Activated naive CD4-positive, alpha-beta T cell treated with anti-CD3 and anti-CD28 coated beads, Interleukin-2, amount 50 U/mL, for 72 hours (primary cell): Measurements from ENCODE around the gene NPR2. TPM values are rescaled to one million over a fixed set of nuclear protein-coding genes. Genes with fewer than 3 reads are reported as not detected.

Experiments used
- ATAC-seq, 2 donors: fragments of 150-1000 bp; cut with Tn5 transposase; 2 replicates each; pipeline ENCODE4 v1.10.0; 2021; ENCODE audit warnings: mild to moderate bottlenecking in 2 of 2, moderate library complexity in 2 of 2
- DNase-seq, 2 donors: peaks; one replicate each; pipeline ENCODE4 v3.0.0; 2021 to 2022; ENCODE audit warnings: low spot score in 2 of 2
- H3K27ac Mint-ChIP-seq, 2 donors: one replicate each; pipeline ENCODE4 v1.8.0; 2022; ENCODE audit warnings: mild to moderate bottlenecking in 2 of 2, mixed read lengths in 2 of 2
- H3K36me3 Mint-ChIP-seq, 2 donors: one replicate each; pipeline ENCODE4 v1.8.0; 2022; ENCODE audit warnings: mixed read lengths in 2 of 2
- H3K9me3 Mint-ChIP-seq, 2 donors: one replicate each; pipeline ENCODE4 v1.8.0; 2022; ENCODE audit warnings: mixed read lengths in 2 of 2
- total RNA-seq, 2 donors: library from RNA; stranded (reverse); gene quantifications; one replicate each; pipeline ENCODE4 v1.2.3, GENCODE V29; 2022

NPR2 gene
- total RNA-seq, 2 donors from 2014 or later = 6.8 to 16.2 TPM

DNA sequence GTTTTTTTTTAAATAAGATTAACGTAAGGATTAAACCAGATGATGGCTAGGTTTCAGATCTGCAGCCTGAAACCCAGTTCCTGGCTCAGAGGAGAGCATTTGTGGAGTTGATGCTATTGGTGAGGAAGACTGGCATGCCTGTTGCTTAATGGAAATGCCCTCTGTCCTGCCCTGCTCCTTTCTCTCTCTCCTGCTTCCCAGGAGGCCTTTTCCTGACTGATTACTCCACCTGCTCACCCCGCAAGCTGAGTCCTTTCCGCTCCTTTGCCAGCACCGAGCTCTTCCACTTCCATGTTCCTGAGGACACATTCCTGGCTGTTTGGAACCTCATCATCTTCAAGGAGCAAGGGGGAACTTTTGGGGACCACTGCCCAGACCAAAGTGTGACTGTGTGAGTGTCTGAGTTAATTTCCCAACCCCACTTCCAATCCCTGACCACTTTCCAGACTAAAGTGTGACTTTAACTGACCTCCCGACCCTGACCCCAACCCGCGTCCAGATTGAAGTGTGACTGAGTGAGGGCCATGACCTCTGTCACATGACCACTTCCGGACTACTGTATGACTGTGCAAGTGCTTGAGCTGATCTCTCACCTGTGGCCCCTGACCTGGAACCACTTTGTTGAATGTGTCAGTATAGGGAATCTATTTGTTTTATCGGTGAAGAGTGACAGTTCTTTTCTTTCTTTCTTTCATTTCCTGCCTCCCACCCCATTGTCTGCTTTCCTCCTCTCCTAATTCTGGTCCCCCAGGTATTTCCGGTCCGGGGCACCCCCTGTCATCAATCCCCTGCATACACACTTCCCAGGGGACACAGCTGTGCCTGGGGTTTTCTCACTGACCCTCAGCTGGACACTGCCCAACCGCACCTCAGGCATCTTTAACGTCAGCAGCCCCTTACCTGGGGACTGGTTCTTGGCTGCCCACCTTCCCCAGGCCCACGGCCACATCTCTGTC is 43.1 kb downstream of the NPR2 start:
- Mint-ChIP-seq H3K27ac (no peak overlapping the region), H3K9me3 (no peaks in the 10 kb centered on the region), H3K36me3 (no peaks in the 10 kb centered on the region)
- ATAC-seq = no peak
- DNase-seq = no peak

GRCh38 chr9:35835216-35835632 is 43.8 kb downstream of the NPR2 start:
- Mint-ChIP-seq H3K27ac (no peak overlapping the region), H3K9me3 (no peaks in the 10 kb centered on the region), H3K36me3 (no peaks in the 10 kb centered on the region)
- no peak for DNase-seq
- ATAC-seq = peak in 1 of 2 donors; percentile 38

DNA sequence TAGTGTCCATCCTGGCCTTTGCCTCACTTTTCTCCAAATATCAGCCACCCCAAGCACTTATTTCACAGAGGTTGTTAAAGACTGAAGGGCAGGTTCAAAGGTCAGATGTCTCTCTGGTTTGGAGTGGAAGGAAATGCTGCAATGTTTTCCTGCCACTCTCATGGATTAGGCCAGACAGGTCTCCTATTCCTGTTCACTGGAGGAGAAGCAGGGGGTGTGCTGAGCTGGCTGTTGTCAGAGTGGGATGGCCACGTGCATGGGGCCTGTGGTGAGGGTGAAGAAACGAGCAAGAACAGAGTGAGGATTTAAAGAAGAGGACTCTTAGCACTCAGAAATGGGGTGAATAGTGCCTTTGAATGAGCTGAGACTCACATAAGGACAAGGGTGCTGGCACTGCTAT is 44.4 kb downstream of the NPR2 start:
- ATAC-seq (no peak), DNase-seq (no peak)
- Mint-ChIP-seq H3K36me3 (no peaks in the 10 kb centered on the region), H3K9me3 (no peaks in the 10 kb centered on the region), H3K27ac (peak overlapping the region in 1 of 2 donors; percentile 6)

- no peak overlapping the region for H3K27ac Mint-ChIP-seq
- no peak for ATAC-seq
- no peaks in the 10 kb centered on the region for H3K9me3 Mint-ChIP-seq
Observed at GRCh38 chr9:35836595-35836994, 45.2 kb downstream of the NPR2 start.

DNA sequence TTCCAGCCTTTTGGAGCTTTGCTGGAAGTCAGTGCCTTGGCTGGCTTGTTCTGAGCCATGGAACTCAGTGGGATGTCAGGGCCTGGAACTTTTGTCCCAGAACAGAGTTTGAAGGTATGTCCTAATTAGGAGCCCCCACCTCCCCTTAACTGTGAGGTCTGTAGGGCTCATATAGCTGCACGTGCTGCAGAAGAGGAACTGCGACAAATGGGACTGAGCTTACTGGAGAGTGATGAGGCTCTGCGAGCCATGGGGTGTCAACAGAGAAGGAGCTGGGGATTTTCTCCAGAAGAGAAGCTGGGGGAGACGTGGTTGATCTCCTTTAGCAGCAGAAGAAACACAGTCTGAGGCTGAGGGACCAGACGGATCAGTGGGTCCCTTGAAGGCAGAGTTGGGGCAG is 48.5 kb downstream of the NPR2 start:
- no peak for ATAC-seq
- DNase-seq = no peak
- Mint-ChIP-seq H3K27ac (no peak overlapping the region), H3K36me3 (no peaks in the 10 kb centered on the region), H3K9me3 (no peaks in the 10 kb centered on the region)

More at GRCh38 chr9:35836595-35836994, 45.2 kb downstream of the NPR2 start:
- no peak for DNase-seq
- no peaks in the 10 kb centered on the region for H3K36me3 Mint-ChIP-seq

DNA sequence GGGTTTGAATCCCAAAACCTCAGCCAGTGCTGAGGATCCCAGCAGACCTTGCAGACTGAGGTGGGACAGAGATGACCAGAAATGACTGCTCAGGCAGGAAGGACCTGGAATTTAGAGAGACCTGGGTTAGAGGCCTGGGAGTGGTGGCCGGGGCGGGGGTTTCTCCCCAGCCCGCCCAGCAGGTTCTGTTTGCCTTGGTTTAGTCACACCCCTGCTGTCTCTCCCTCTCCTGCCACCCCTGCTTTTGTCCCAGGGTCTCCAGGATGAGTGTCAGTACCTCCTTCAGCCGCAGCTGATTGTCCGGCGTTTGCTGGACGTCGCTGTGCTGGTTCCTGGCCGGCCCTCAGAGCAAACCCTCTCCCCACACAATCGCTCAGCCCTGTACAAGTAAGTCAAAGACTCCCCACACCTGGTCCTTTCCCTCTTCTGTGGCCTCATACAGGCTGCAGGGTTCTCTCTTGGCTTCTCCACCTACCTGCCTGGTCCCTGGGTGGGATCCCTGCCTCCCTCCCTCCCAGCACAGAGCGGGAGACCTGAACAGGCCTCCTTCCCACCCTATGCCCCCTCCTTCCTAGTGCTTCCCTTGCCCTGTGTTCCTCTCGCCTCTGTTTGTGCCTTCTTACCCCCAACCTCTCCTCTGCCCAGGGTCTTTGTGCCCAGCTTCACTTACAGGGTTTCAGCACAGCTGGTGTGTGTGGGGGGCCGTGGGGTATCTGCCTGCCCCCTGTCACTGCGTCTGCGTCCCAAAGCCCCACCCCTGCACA is 49.7 kb downstream of the NPR2 start:
- no peaks in the 10 kb centered on the region for H3K9me3 Mint-ChIP-seq
- no peak for ATAC-seq
- H3K36me3 Mint-ChIP-seq = no peaks in the 10 kb centered on the region
- DNase-seq = no peak
- H3K27ac Mint-ChIP-seq = peak overlapping the region in 1 of 2 donors; percentile 13

GRCh38 chr9:35841645-35841900 is 50.2 kb downstream of the NPR2 start:
- no peaks in the 10 kb centered on the region for H3K9me3 Mint-ChIP-seq
- DNase-seq = no peak
- no peak overlapping the region for H3K27ac Mint-ChIP-seq
- ATAC-seq = no peak
- H3K36me3 Mint-ChIP-seq = no peaks in the 10 kb centered on the region

GRCh38 chr9:35842020-35842745 is 50.8 kb downstream of the NPR2 start:
- ATAC-seq (peak in 1 of 2 donors; percentile 14), DNase-seq (no peak)
- no peaks in the 10 kb centered on the region for H3K9me3 Mint-ChIP-seq
- H3K27ac Mint-ChIP-seq = no peak overlapping the region
- peaks cover 0 to 4% of the 10 kb centered on the region in 2 donors for H3K36me3 Mint-ChIP-seq

DNA sequence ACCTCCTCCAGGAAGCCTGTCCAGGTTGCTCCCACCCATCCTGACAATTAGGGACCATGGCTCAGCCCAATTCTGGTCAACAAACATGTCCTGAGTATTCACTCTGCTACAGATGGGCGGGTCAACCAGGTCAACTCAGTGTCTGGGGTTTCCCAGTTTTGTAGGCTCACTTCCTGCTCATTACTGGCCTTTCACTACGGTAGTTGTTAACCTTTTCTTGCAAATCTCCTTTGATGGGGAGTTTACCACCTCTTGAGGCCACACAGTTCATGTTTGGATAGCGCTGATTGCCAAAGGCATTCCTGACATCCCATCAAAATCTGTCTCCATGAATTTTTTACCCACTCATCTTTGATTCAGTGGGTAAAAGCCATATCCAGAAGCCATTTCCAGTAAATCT is 51.4 kb downstream of the NPR2 start:
- Mint-ChIP-seq H3K9me3 (no peaks in the 10 kb centered on the region), H3K36me3 (peaks cover 0 to 4% of the 10 kb centered on the region in 2 donors), H3K27ac (no peak overlapping the region)
- DNase-seq = no peak
- peak in 1 of 2 donors; percentile 58 for ATAC-seq

DNA sequence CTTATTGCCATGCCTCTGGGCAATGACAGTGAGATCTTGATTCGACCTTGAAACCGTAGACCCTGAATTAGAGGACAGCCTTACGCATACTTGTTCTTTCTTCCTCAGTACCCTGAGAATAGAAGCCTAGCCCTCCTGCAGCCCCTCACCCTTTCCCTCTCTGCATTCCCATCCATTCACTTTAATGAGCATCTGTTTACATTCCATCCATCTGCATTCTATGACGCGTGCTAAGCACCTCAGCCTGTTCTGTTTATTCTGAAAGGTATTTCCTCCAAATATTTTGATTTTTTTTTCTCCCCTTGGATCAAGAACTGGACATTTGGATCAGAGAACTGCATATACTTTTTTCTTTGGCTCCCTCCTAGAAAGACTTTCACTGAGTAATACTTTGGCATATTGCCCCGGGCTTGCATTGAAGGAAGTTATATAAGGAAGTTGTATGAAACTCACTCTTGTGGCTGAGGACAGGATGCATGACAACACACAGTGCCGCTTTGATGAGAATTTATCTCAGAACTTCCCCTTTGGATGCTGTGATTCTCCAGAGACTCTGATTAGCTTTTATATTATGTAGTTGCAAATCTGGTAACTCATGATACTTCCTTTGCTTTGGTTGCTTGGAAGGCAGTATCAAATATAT is 53.4 kb downstream of the NPR2 start:
- Mint-ChIP-seq H3K36me3 (peaks cover 0 to 4% of the 10 kb centered on the region in 2 donors), H3K9me3 (no peaks in the 10 kb centered on the region), H3K27ac (no peak overlapping the region)
- DNase-seq (no peak), ATAC-seq (peak; percentile 42 to 56)

DNA sequence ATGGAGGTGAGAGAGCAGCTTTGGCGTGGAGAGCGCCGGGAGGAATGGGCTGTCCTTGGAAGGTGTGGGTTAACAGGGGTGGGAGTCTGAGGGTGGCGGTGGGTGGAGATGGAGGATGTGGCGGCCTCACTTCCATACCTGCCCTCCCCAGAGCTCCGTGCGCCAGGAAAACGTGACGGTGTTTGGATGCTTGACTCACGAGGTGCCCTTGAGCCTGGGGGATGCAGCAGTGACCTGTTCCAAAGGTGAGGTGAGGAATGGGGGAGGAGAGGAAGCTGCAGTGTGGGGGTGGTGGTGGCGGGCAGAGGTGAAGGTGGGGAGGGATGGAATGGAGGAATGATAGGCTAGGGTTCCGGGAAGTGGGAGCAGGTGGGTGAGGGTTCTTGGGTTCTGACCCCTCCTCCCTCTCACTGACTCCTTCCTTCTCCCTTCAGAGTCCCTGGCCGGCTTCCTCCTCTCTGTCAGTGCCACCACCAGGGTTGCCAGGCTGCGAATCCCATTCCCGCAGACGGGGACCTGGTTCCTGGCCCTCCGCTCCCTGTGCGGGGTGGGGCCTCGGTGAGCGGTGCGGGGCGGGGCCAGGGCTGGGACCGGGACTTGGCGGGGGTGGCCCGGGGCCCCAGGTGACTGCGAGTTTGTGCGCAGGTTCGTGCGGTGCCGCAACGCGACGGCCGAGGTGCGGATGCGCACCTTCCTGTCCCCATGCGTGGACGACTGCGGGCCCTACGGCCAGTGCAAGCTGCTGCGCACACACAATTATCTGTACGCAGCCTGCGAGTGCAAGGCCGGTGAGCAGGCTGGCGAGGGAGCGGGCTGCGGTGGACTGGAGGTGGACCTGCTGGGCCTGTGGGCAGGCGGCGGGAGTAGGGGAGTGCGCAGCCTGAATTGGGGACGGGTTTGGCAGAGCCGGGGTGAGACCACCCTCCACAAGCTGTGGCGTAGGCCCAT is 54.7 kb downstream of the NPR2 start:
- DNase-seq (no peak), ATAC-seq (no peak)
- Mint-ChIP-seq H3K9me3 (no peaks in the 10 kb centered on the region), H3K36me3 (peaks cover 0 to 4% of the 10 kb centered on the region in 2 donors), H3K27ac (no peak overlapping the region)

DNA sequence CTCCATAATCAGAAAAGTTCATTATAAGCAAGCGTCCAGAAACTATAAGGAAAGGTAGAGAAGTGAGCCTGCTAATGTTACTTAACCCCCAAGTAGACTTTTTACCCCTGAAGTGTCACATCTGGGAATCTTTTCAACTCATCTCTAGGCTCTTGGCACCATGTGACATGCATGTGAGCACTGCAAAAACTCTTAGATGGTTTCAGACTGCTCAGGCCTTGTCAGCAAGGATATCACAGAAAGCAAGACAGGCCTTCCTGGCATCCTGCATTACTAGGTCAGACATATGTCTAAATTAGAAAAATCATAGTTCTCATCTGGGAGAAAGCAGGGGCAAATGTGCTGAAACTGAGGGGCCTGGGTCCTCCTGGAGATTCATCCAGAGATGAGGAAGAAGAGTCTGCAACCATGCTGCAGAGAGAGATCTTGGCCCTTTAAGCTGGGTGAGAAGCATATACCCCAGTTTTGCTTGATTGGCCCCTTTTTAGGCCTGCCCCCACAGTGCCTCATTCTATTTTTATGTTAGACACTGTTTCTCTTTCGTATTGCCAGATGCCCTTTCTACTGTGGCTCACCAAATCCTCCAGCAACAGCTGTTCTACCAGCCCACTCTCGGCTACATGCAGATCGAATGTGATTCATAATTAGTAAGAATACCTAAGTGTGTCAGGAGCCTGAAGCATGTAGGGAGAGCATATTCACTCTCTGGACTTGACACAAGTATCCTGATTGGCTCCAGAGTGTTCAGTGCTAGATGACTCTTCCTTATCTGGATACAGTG is 56.6 kb downstream of the NPR2 start:
- Mint-ChIP-seq H3K36me3 (peaks cover 0 to 4% of the 10 kb centered on the region in 2 donors), H3K27ac (peak overlapping the region in 1 of 2 donors; percentile 4), H3K9me3 (no peaks in the 10 kb centered on the region)
- DNase-seq (no peak), ATAC-seq (peak; percentile 89 to 91)

DNA sequence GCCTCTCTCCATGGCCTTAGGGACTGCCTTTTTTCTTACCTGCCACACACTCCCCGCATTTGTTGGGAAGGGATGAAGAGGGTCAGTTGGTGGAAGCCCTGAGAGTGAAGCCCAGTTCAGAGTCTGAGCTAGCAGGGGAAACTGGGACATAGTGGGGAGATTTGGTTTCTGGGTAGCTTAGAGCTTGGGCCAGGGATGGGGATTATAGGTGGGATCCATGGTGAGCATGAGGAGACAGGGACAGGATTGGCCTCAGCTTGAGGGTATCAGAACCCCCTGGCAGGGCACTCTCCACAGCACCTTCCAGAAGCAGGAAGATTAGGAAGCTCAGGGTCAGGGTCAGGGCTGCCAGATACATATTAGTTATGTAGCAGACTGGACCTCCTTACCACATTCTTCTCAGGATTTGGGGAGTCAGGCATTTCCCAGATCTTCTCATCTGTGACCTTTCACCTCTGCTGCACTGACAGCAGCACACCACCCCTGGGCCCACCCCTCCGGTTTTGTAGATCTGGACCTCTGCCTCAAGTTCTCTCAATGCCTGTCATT is 61.0 kb downstream of the NPR2 start:
- no peaks in the 10 kb centered on the region for H3K36me3 Mint-ChIP-seq
- DNase-seq = no peak
- no peaks in the 10 kb centered on the region for H3K9me3 Mint-ChIP-seq
- ATAC-seq = no peak
- H3K27ac Mint-ChIP-seq = no peak overlapping the region

DNA sequence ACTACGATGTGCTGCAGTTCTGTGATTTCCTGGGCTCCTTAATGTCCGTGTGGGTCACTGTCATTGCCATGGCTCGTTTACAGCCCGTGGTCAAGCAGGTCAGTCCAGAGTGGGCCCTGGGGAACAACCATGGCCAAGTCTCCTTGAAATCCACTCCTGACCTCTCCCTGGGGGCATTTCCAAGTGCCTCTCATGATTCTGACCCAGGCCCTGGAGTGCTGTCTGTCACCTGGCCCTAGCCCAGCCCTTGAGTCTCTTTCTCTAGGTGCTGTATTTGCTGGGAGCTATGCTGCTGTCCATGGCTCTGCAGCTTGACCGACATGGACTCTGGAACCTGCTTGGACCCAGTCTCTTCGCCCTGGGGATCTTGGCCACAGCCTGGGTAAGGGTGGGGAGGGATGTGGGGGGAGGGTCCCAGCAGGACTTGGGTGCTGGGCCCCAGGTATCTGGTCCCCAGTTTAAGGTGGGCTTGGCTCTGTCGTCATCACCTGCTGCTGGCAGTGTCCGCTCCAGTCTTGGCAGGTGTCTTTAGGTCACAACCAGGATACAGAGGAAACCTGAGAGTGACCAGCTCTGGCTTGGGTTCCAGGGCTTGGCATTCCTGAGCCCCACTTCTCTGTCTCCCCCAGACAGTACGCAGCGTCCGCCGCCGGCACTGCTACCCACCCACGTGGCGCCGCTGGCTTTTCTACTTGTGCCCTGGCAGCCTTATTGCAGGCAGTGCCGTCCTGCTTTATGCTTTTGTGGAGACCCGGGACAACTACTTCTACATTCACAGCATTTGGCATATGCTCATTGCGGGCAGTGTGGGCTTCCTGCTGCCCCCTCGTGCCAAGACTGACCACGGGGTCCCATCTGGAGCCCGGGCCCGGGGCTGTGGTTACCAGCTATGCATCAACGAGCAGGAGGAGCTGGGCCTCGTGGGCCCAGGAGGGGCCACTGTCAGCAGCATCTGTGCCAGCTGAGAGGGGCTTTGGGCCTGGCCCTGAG is 61.8 kb downstream of the NPR2 start:
- Mint-ChIP-seq H3K27ac (no peak overlapping the region), H3K36me3 (no peaks in the 10 kb centered on the region), H3K9me3 (no peaks in the 10 kb centered on the region)
- ATAC-seq (no peak), DNase-seq (no peak)
